HepG2 (cell line): ENCODE results near the gene FGF14. TPM values are rescaled to one million over a fixed set of nuclear protein-coding genes. Genes with fewer than 3 reads are reported as not detected.

Experiments used
- ATAC-seq: fragments of 200-7000 bp; cut with Tn5 transposase; 3 replicates; pipeline ENCODE4 v1.9.1; 2020; ENCODE audit warnings: mild to moderate bottlenecking, moderate library complexity
- BruUV-seq: library from RNA; stranded (reverse); fragments of 400-500 nt; replicated peaks from 2 replicates; lab custom pipeline; 2021; lab: Mats Ljungman, UMichigan
- CTCF ChIA-PET: fragments of 300-600 bp; formaldehyde crosslinking; extraction: SDS; loops from one replicate; lab custom pipeline; 2021; ENCODE audit warnings: low total read pairs, inconsistent platforms, low intra/inter-chr PET ratio; lab: Yijun Ruan, JAX
- POLR2A ChIA-PET: fragments of 350-600 bp; sonication (Branson Sonifier 250); formaldehyde crosslinking; loops from one replicate; lab custom pipeline; 2020; ENCODE audit warnings: antibody characterized with exemption, inconsistent platforms; lab: Yijun Ruan, JAX
- DNase-seq: peaks from one replicate; pipeline ENCODE4 v3.0.0-alpha.2; 2015; ENCODE audit warnings: low spot score
- FAIRE-seq: peaks from 3 replicates; lab custom pipeline; 2011; peaks lifted over from hg19 to GRCh38; lab: Jason Lieb, UNC
- H2AFZ ChIP-seq: one replicate; pipeline ENCODE4 v1.6.1; 2011; ENCODE audit warnings: low read length, inconsistent platforms
- H3K27ac ChIP-seq: fragments of 300-600 bp; 3 replicates; pipeline ENCODE4 v1.8.0; 2011; ENCODE audit warnings: mixed run types, mild to moderate bottlenecking, mixed read lengths, low read length, inconsistent platforms; ENCODE audit not compliant: insufficient read depth; ENCODE audit errors: extremely low read length
- H3K27me3 ChIP-seq, 2 experiments: fragments of 200-600 bp in 1 of 2; 2 replicates in 1 of 2; 3 replicates in 1 of 2; pipeline versions ENCODE4 v1.6.0 to v1.8.0; 2011; ENCODE audit warnings: low read length in 2 of 2, mild to moderate bottlenecking in 2 of 2, moderate library complexity in 2 of 2, inconsistent platforms in 1 of 2; ENCODE audit not compliant: insufficient read depth in 2 of 2, control insufficient read depth in 1 of 2
- H3K36me3 ChIP-seq, 2 experiments: fragments of 200-600 bp in 1 of 2; replicated peaks in 1 of 2; 2 replicates in 1 of 2; 3 replicates in 1 of 2; pipeline versions ENCODE4 v1.5.1 to v1.8.0; 2011; ENCODE audit warnings: low read length in 2 of 2, inconsistent platforms in 1 of 2; ENCODE audit not compliant: insufficient read depth in 2 of 2, control insufficient read depth in 1 of 2
- H3K4me1 ChIP-seq: 2 replicates; pipeline ENCODE4 v1.5.1; 2012; ENCODE audit warnings: low read length, inconsistent platforms; ENCODE audit not compliant: insufficient read depth
- H3K4me2 ChIP-seq: 2 replicates; pipeline ENCODE4 v1.6.0; 2011; ENCODE audit warnings: low read depth, low read length, inconsistent platforms
- H3K4me3 ChIP-seq, 3 experiments: fragments of 200-600 bp in 1 of 3; sonication (generic), shearing (Covaris generic) in 1 of 3; replicated peaks in 1 of 3; 2 replicates each; pipeline ENCODE4 v1.5.1; 2011 to 2016; ENCODE audit warnings: low read length in 3 of 3, inconsistent platforms in 2 of 3, low read depth in 2 of 3, mild to moderate bottlenecking in 2 of 3, control low read depth in 1 of 3, mixed read lengths in 1 of 3; ENCODE audit not compliant: insufficient read depth in 1 of 3
- H3K79me2 ChIP-seq: one replicate; pipeline ENCODE4 v1.6.1; 2011; ENCODE audit warnings: low read length, inconsistent platforms; ENCODE audit not compliant: insufficient read depth
- H3K9ac ChIP-seq: 2 replicates; pipeline ENCODE4 v1.6.0; 2011; ENCODE audit warnings: mild to moderate bottlenecking, low read depth, low read length, inconsistent platforms; ENCODE audit not compliant: insufficient read depth
- H3K9me3 ChIP-seq: 2 replicates; pipeline ENCODE4 v1.5.1; 2012; ENCODE audit warnings: mild to moderate bottlenecking, low read length
- H4K20me1 ChIP-seq: 2 replicates; pipeline ENCODE4 v1.6.0; 2011; ENCODE audit warnings: inconsistent platforms, mild to moderate bottlenecking, low read length, moderate library complexity; ENCODE audit not compliant: insufficient read depth
- CAMTA2 ChIP-seq: sonication (generic); formaldehyde crosslinking; IDR thresholded peaks from 2 replicates; pipeline ENCODE4 v1.4.0; 2020; ENCODE audit warnings: mild to moderate bottlenecking, missing genetic modification reagents, borderline replicate concordance
- HNRNPLL ChIP-seq: fragments of 200-400 bp; formaldehyde crosslinking; IDR thresholded peaks from 2 replicates; pipeline ENCODE4 v1.6.1; 2017; ENCODE audit warnings: mild to moderate bottlenecking, low read depth, low read length; ENCODE audit not compliant: poor library complexity, severe bottlenecking
- SPEN ChIP-seq: sonication (generic); formaldehyde crosslinking; IDR thresholded peaks from 2 replicates; pipeline ENCODE4 v1.5.1; 2020; ENCODE audit warnings: low read depth, mild to moderate bottlenecking, missing genetic modification reagents
- U2AF1 ChIP-seq: fragments of 200-400 bp; formaldehyde crosslinking; optimal IDR thresholded peaks from 2 replicates; pipeline ENCODE3; 2017; ENCODE audit warnings: mild to moderate bottlenecking, low read depth, low read length
- ZFP62 ChIP-seq: sonication (generic); formaldehyde crosslinking; IDR thresholded peaks from 2 replicates; pipeline ENCODE4 v1.4.0; 2020; ENCODE audit warnings: missing genetic modification reagents
- ZNF30 ChIP-seq: sonication (generic); formaldehyde crosslinking; IDR thresholded peaks from 2 replicates; pipeline ENCODE4 v1.5.0; 2020; ENCODE audit warnings: mild to moderate bottlenecking, missing genetic modification reagents
- ZNF709 ChIP-seq: sonication (generic); formaldehyde crosslinking; IDR thresholded peaks from 2 replicates; pipeline ENCODE4 v1.5.0; 2020; ENCODE audit warnings: mild to moderate bottlenecking, missing genetic modification reagents
- WGBS: methylation state at CpG from one replicate; pipeline ENCODE4 v1.1.6; 2017; ENCODE audit warnings: low lambda C conversion rate; 5-methylcytosine and 5-hydroxymethylcytosine counted together
- in situ Hi-C: cut with HindIII; loops from 2 replicates; pipeline ENCODE4 v1.10.0; 2017; ENCODE audit warnings: low pct_unique_long_range_greater_than_20kb; ENCODE audit not compliant: extremely low pct_ligation_motif_present
- intact Hi-C: fragments of 100-400 bp; cut with micrococcal nuclease; formaldehyde crosslinking; loops from one replicate; pipeline ENCODE4 v1.10.0; 2022; ENCODE audit not compliant: unreplicated experiment
- polyA plus RNA-seq, 8 experiments: library from polyadenylated mRNA; depleted of rRNA in 3 of 8; stranded (reverse) in 7 of 8; unstranded in 1 of 8; fragments of >200 nt; fragmentation: Illumina TruSeq in 4 of 8; extraction: Trizol in 4 of 8; gene quantifications; 2 replicates each; pipeline versions ENCODE4 v1.2.1 to v1.2.3, GENCODE V29; 2011 to 2016; ENCODE audit warnings: low read depth in 4 of 8, missing spikeins in 1 of 8, mixed read lengths in 1 of 8; ENCODE audit not compliant: insufficient read depth in 1 of 8
- total RNA-seq, 5 experiments: library from RNA; depleted of rRNA; stranded (reverse); fragments of >200 nt; fragmentation: Illumina TruSeq; extraction: Trizol; gene quantifications; 2 replicates each; pipeline ENCODE4 v1.2.3, GENCODE V29; 2016; ENCODE audit warnings: low read depth in 1 of 5
- TF ChIP-seq, protein P1 (sequence below): sonication (generic); formaldehyde crosslinking; IDR thresholded peaks from 2 replicates; pipeline ENCODE4 v1.5.1; 2020; ENCODE audit warnings: missing genetic modification reagents, mild to moderate bottlenecking, borderline replicate concordance
- TF ChIP-seq, protein P2 (sequence below): sonication (generic); formaldehyde crosslinking; IDR thresholded peaks from 2 replicates; pipeline ENCODE4 v1.4.0; 2020; ENCODE audit warnings: mild to moderate bottlenecking, missing genetic modification reagents

Gene FGF14
- total and polyA plus RNA-seq, 2 of the 13 experiments (the other 11 are each of a cell fraction or from before 2014, with no cell fraction given): not detected

DNA sequence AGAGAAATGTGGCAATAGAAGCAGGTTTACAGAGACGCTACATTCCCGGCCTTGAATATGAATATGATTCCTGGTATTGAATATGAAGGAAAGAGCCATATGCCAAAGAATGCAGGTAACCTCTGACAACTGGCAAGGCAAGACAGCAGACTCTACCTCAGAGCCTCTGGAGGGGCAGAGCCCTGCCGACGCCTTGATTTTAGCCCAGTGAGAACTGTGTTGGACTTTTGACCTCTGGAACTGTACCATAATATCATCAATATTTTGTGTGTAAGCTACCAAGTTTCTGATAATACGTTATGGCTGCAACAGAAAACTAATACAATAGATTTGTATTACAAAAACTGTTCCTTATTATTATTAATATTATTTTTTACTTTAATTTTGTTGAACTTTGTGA is 219.7 kb downstream of the FGF14 start:
- Histone ChIP-seq H3K9me3 (no peaks in the 10 kb centered on the region), H4K20me1 (no peaks in the 10 kb centered on the region), H2AFZ (no peak overlapping the region), H3K36me3 (no peaks in the 10 kb centered on the region), H3K4me2 (no peak overlapping the region), H3K9ac (no peak overlapping the region), H3K27ac (no peak overlapping the region), H3K4me1 (no peaks in the 10 kb centered on the region), H3K4me3 (no peak overlapping the region), H3K27me3 (no peaks in the 10 kb centered on the region), H3K79me2 (no peaks in the 10 kb centered on the region)
- POLR2A ChIA-PET: no interaction called here
- WGBS: 19% methylated on average over 5 of the region's 5 CpGs
- DNase-seq (no peak), ATAC-seq (no peak), FAIRE-seq (no peak)
- CTCF ChIA-PET: no interaction called here
- no TSS peak for BruUV-seq
- TF ChIP-seq ZNF709 (CRISPR knock-in tag) (no peak), SPEN (CRISPR knock-in tag) (no peak), ZNF30 (no peak), ZFP62 (CRISPR knock-in tag) (no peak), HNRNPLL (no peak), U2AF1 (no peak)
- in situ Hi-C loops: no loop called here
- intact Hi-C loops: no loop called here

DNA sequence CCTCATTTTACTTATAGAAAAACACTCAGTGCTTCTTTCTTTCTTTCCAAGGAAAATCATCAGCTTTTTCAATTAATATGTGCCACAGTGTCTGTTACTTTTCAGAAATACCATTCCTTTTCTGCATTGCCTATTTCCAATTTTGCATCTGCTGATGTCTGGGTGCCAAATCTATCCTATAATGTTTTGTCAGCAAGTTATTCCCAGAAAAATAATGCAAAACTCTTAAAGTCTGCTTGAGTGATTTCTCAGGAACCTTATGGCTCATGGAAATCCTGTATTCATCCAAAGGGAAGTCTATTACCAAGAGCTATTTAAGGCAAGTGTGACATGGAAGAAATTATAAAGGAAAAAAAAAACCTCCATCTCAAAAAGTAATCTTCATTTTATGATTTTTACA is 224.4 kb downstream of the FGF14 start:
- Histone ChIP-seq H2AFZ (no peak overlapping the region), H3K27me3 (no peaks in the 10 kb centered on the region), H3K27ac (no peak overlapping the region), H3K9me3 (no peaks in the 10 kb centered on the region), H3K36me3 (no peaks in the 10 kb centered on the region), H4K20me1 (no peaks in the 10 kb centered on the region), H3K4me3 (no peak overlapping the region), H3K4me2 (no peak overlapping the region), H3K79me2 (no peaks in the 10 kb centered on the region), H3K4me1 (no peaks in the 10 kb centered on the region), H3K9ac (no peak overlapping the region)
- in situ Hi-C loops (no loop called here), intact Hi-C loops (no loop called here)
- BruUV-seq: no TSS peak
- DNase-seq: no peak
- ChIA-PET POLR2A (no interaction called here), CTCF (no interaction called here)
- ATAC-seq: no peak
- TF ChIP-seq, protein P1, sequence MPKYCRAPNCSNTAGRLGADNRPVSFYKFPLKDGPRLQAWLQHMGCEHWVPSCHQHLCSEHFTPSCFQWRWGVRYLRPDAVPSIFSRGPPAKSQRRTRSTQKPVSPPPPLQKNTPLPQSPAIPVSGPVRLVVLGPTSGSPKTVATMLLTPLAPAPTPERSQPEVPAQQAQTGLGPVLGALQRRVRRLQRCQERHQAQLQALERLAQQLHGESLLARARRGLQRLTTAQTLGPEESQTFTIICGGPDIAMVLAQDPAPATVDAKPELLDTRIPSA (CRISPR knock-in tag): no peak
- TF ChIP-seq CAMTA2: no peak
- TF ChIP-seq, protein P2, sequence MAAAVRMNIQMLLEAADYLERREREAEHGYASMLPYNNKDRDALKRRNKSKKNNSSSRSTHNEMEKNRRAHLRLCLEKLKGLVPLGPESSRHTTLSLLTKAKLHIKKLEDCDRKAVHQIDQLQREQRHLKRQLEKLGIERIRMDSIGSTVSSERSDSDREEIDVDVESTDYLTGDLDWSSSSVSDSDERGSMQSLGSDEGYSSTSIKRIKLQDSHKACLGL: no peak
- FAIRE-seq: no peak
